H9 (cell line): Measurements from ENCODE around the gene TRPM2. TPM values are rescaled to one million over a fixed set of nuclear protein-coding genes. Genes with fewer than 3 reads are reported as not detected.

Experiments used
- DNase-seq: peaks from one replicate; pipeline ENCODE4 v3.0.0-alpha.2; 2017
- H2AFZ ChIP-seq: one replicate; pipeline ENCODE4 v1.6.1; 2013; ENCODE audit warnings: mild to moderate bottlenecking, low read length, control low read depth, moderate library complexity
- H2AK5ac ChIP-seq: 2 replicates; pipeline ENCODE4 v1.6.1; 2013; ENCODE audit warnings: low read length, control low read depth, mixed read lengths; ENCODE audit not compliant: insufficient read length
- H2BK120ac ChIP-seq: one replicate; pipeline ENCODE4 v1.6.1; 2013; ENCODE audit warnings: low read depth, mild to moderate bottlenecking, low read length, control low read depth, inconsistent platforms; ENCODE audit not compliant: poor library complexity, severe bottlenecking
- H2BK12ac ChIP-seq: 2 replicates; pipeline ENCODE4 v1.6.1; 2013; ENCODE audit warnings: low read length, control low read depth, mixed read lengths, low read depth; ENCODE audit not compliant: insufficient read length
- H2BK15ac ChIP-seq: 2 replicates; pipeline ENCODE4 v1.6.1; 2013; ENCODE audit warnings: low read depth, low read length, control low read depth
- H2BK20ac ChIP-seq: one replicate; pipeline ENCODE4 v1.6.1; 2013; ENCODE audit warnings: low read depth, mild to moderate bottlenecking, low read length, control low read depth, inconsistent platforms; ENCODE audit not compliant: poor library complexity, severe bottlenecking
- H2BK5ac ChIP-seq: 2 replicates; pipeline ENCODE4 v1.6.1; 2013; ENCODE audit warnings: low read length, control low read depth, mixed read lengths; ENCODE audit not compliant: insufficient read length
- H3K14ac ChIP-seq: 2 replicates; pipeline ENCODE4 v1.6.1; 2013; ENCODE audit warnings: low read length, control low read depth; ENCODE audit not compliant: insufficient read depth
- H3K18ac ChIP-seq: 2 replicates; pipeline ENCODE4 v1.6.1; 2013; ENCODE audit warnings: low read depth, mild to moderate bottlenecking, mixed read lengths, low read length, control low read depth; ENCODE audit not compliant: insufficient read length
- H3K23ac ChIP-seq: 2 replicates; pipeline ENCODE4 v1.6.1; 2013; ENCODE audit warnings: low read length, control low read depth, mixed read lengths, low read depth; ENCODE audit not compliant: insufficient read length
- H3K23me2 ChIP-seq: 2 replicates; pipeline ENCODE4 v1.6.1; 2013; ENCODE audit warnings: low read depth, mild to moderate bottlenecking, mixed read lengths, low read length, control low read depth; ENCODE audit not compliant: insufficient read length, poor library complexity, severe bottlenecking
- H3K27ac ChIP-seq: 2 replicates; pipeline ENCODE4 v1.5.1; 2013; ENCODE audit warnings: low read length, control low read depth, mixed read lengths, low read depth; ENCODE audit not compliant: insufficient read length
- H3K27me3 ChIP-seq: 2 replicates; pipeline ENCODE4 v1.6.1; 2013; ENCODE audit warnings: low read length, control low read depth, inconsistent platforms; ENCODE audit not compliant: insufficient read depth
- H3K4ac ChIP-seq: 2 replicates; pipeline ENCODE4 v1.6.1; 2013; ENCODE audit warnings: low read depth, mild to moderate bottlenecking, control low read depth, inconsistent platforms, low read length, moderate library complexity
- H3K4me1 ChIP-seq: 2 replicates; pipeline ENCODE4 v1.6.1; 2013; ENCODE audit warnings: low read length, control low read depth, inconsistent platforms; ENCODE audit not compliant: insufficient read depth
- H3K4me2 ChIP-seq: 2 replicates; pipeline ENCODE4 v1.6.1; 2013; ENCODE audit warnings: low read length, control low read depth, mixed read lengths; ENCODE audit not compliant: insufficient read length, insufficient read depth
- H3K56ac ChIP-seq: 2 replicates; pipeline ENCODE4 v1.6.1; 2013; ENCODE audit warnings: low read depth, mild to moderate bottlenecking, mixed read lengths, low read length, control low read depth; ENCODE audit not compliant: insufficient read length
- H3K79me1 ChIP-seq: 2 replicates; pipeline ENCODE4 v1.6.1; 2013; ENCODE audit warnings: low read depth, mild to moderate bottlenecking, moderate library complexity, low read length, control low read depth, inconsistent platforms; ENCODE audit not compliant: insufficient read depth, poor library complexity, severe bottlenecking
- H3K79me2 ChIP-seq: 2 replicates; pipeline ENCODE4 v1.6.1; 2013; ENCODE audit warnings: low read length, control low read depth, inconsistent platforms; ENCODE audit not compliant: insufficient read depth
- H3K9ac ChIP-seq: 2 replicates; pipeline ENCODE4 v1.6.1; 2013; ENCODE audit warnings: low read length, control low read depth, mixed read lengths; ENCODE audit not compliant: insufficient read length; ENCODE audit errors: extremely low read depth
- H3K9me3 ChIP-seq: one replicate; pipeline ENCODE4 v1.6.1; 2013; ENCODE audit warnings: low read depth, low read length, inconsistent platforms; ENCODE audit not compliant: control insufficient read depth
- H3T11ph ChIP-seq: one replicate; pipeline ENCODE4 v1.6.1; 2013; ENCODE audit warnings: mild to moderate bottlenecking, low read length, control low read depth, inconsistent platforms
- H4K20me1 ChIP-seq: one replicate; pipeline ENCODE4 v1.6.1; 2013; ENCODE audit not compliant: control insufficient read depth, insufficient read length, insufficient read depth
- H4K5ac ChIP-seq: 2 replicates; pipeline ENCODE4 v1.6.1; 2013; ENCODE audit warnings: low read depth, mild to moderate bottlenecking, mixed read lengths, low read length, control low read depth; ENCODE audit not compliant: insufficient read length
- H4K8ac ChIP-seq: replicated peaks from 2 replicates; pipeline ENCODE4 v1.6.1; 2013; ENCODE audit warnings: low read length, control low read depth, mixed read lengths, low read depth; ENCODE audit not compliant: insufficient read length
- H4K91ac ChIP-seq: 2 replicates; pipeline ENCODE4 v1.6.1; 2013; ENCODE audit warnings: low read depth, mild to moderate bottlenecking, moderate library complexity, mixed read lengths, low read length, control low read depth; ENCODE audit not compliant: insufficient read length
- H3K27ac Mint-ChIP-seq, 3 experiments: 2 replicates in 2 of 3; 3 replicates in 1 of 3; pipeline ENCODE4 v1.8.0; 2020 to 2021; ENCODE audit warnings: mixed read lengths in 3 of 3, mild to moderate bottlenecking in 1 of 3, moderate library complexity in 1 of 3
- H3K27me3 Mint-ChIP-seq: 2 replicates; pipeline ENCODE4 v1.8.0; 2021; ENCODE audit warnings: low read depth, mild to moderate bottlenecking, moderate library complexity, mixed read lengths
- H3K36me3 Mint-ChIP-seq, 3 experiments: 2 replicates in 2 of 3; 3 replicates in 1 of 3; pipeline ENCODE4 v1.8.0; 2020 to 2021; ENCODE audit warnings: low read depth in 3 of 3, mixed read lengths in 3 of 3; ENCODE audit not compliant: insufficient read depth in 1 of 3
- H3K4me1 Mint-ChIP-seq, 2 experiments: 2 replicates each; pipeline ENCODE4 v1.8.0; 2020; ENCODE audit warnings: mixed read lengths in 2 of 2
- H3K4me3 Mint-ChIP-seq, 2 experiments: 2 replicates in 1 of 2; 3 replicates in 1 of 2; pipeline ENCODE4 v1.8.0; 2020 to 2021; ENCODE audit warnings: mild to moderate bottlenecking in 2 of 2, mixed read lengths in 2 of 2, moderate library complexity in 1 of 2
- H3K9me3 Mint-ChIP-seq, 2 experiments: 2 replicates in 1 of 2; 3 replicates in 1 of 2; pipeline ENCODE4 v1.8.0; 2020; ENCODE audit warnings: mild to moderate bottlenecking in 2 of 2, mixed read lengths in 2 of 2, moderate library complexity in 1 of 2
- CTCF ChIP-seq: fragments of 200-600 bp; sonication (generic); conservative IDR thresholded peaks from 3 replicates; pipeline ENCODE4 v1.8.0; 2021; ENCODE audit warnings: antibody characterized with exemption, mild to moderate bottlenecking
- WGBS: extraction: QIAGEN DNeasy Blood & Tissue Kit; methylation state at CpG from one replicate; pipeline ENCODE4 v1.1.7; 2013; ENCODE audit warnings: missing lambda C conversion rate, low lambda C conversion rate, mixed read lengths; ENCODE audit not compliant: insufficient read length; ENCODE audit errors: extremely low coverage; 5-methylcytosine and 5-hydroxymethylcytosine counted together
- total RNA-seq: library from RNA; stranded (reverse); gene quantifications from 2 replicates; pipeline ENCODE4 v1.2.1, GENCODE V29; 2021

TRPM2 gene
- total RNA-seq, 1 experiment from 2014 or later, result 0.68 TPM

- Histone ChIP-seq H3K27me3 (no peaks in the 10 kb centered on the region), H2BK5ac (no peak overlapping the region), H3K23ac (no peak overlapping the region), H3K79me2 (no peaks in the 10 kb centered on the region), H2BK12ac (no peak overlapping the region), H3K9ac (no peak overlapping the region), H3K27ac (no peak overlapping the region), H4K20me1 (no peaks in the 10 kb centered on the region), H3K9me3 (no peaks in the 10 kb centered on the region), H3T11ph (no peak overlapping the region), H4K5ac (no peak overlapping the region), H2AFZ (no peak overlapping the region), H2AK5ac (no peak overlapping the region), H3K79me1 (no peaks in the 10 kb centered on the region), H3K4me2 (no peak overlapping the region), H4K8ac (no peak overlapping the region), H3K56ac (no peak overlapping the region), H2BK20ac (no peak overlapping the region), H2BK15ac (no peak overlapping the region), H3K14ac (no peak overlapping the region), H3K4ac (no peak overlapping the region), H3K23me2 (no peaks in the 10 kb centered on the region), H2BK120ac (no peak overlapping the region), H3K18ac (no peak overlapping the region), H3K4me1 (no peaks in the 10 kb centered on the region), H4K91ac (no peak overlapping the region)
- Mint-ChIP-seq H3K4me1 (no peaks in the 10 kb centered on the region), H3K36me3 (no peaks in the 10 kb centered on the region; a peak in 2 of 7 replicates), H3K27me3 (no peaks in the 10 kb centered on the region; the same call in 1 of the 2 replicates), H3K4me3 (no peak overlapping the region), H3K27ac (no peak overlapping the region), H3K9me3 (no peaks in the 10 kb centered on the region)
- WGBS, result no CpG with 5 or more reads among the region's 34 CpGs
- DNase-seq, result no peak
- no peak for TF ChIP-seq CTCF
Measured at GRCh38 chr21:44438531-44439210, 85.2 kb downstream of the TRPM2 start.
